ENCODE measurements around the gene TEKTIP1. TPM values are rescaled to one million over a fixed set of nuclear protein-coding genes. Genes with fewer than 3 reads are reported as not detected.

TEKTIP1 gene
- total and polyA plus RNA-seq, 10 of the 15 experiments (the other 5 are each of a cell fraction or from before 2014, with no cell fraction given), result 0.18 to 2.6 (median 0.60) TPM; not detected in 5

DNA sequence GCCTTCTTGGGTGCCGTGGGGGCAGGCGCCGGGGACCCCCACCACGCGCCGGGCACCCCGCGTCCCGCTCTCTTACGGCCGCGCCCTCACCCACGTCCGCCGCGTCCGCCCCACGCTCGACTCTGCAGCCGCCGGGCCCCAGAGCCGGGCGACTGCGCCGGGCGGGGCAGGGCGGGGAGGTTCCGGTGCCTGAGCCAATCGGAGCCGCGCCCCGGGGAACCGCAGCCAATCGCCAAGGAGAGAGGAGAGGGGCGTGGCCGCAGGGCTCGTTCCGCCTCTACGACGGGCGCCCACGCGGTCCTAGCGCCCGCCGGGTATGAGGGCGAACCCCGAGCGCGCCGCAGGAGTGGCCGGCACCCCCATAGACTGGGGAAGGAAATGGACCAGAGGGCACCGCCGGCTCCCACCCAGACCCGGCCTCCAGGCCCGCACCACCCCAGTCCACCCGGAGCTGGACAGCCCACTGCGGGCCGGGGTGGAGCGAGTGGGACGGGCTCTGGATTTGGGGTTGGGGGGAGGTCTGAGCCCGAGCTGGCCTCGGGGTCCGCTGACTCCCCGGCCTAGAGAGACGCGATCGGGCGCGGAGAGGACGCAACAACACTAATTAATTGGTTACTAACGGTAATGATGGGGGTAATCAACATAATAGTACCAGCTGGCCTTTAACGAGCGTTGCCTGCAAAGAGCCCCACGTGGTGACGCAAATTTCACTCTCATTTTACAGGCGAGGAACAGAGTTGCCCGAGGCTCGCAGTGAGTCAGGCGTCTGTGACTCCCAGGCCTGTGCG is 18.7 kb downstream of the TEKTIP1 start, which contains the start of gene MFSD12 (continued):
- peak; percentile 53; the same call in 1 of the 2 replicates for TF ChIP-seq GATAD2B (conservative IDR thresholded peaks at IDR 0.05; ENCODE audit: low read depth)
- no peak for TF ChIP-seq SMAD5 (IDR thresholded peaks at IDR 0.05; ENCODE audit: low read depth)
- no peak for TF ChIP-seq NFYA (IDR thresholded peaks at IDR 0.05; ENCODE audit: borderline replicate concordance, low read depth, low read length)
- TF ChIP-seq TCF3 (IDR thresholded peaks at IDR 0.05; ENCODE audit: borderline replicate concordance, insufficient read depth, low read depth, low read length), result no peak
- TF ChIP-seq, protein P1, sequence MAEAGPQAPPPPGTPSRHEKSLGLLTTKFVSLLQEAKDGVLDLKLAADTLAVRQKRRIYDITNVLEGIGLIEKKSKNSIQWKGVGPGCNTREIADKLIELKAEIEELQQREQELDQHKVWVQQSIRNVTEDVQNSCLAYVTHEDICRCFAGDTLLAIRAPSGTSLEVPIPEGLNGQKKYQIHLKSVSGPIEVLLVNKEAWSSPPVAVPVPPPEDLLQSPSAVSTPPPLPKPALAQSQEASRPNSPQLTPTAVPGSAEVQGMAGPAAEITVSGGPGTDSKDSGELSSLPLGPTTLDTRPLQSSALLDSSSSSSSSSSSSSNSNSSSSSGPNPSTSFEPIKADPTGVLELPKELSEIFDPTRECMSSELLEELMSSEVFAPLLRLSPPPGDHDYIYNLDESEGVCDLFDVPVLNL (IDR thresholded peaks at IDR 0.05; ENCODE audit: low read depth, low read length), result no peak
- TF ChIP-seq SIN3A (IDR thresholded peaks at IDR 0.05; ENCODE audit: low read depth, low read length), result 0 out of 2 replicates have a peak, but pooled peaks have one; percentile 41
- peak; percentile 45; the same call in 1 of the 2 replicates for TF ChIP-seq DPF2 (IDR thresholded peaks at IDR 0.05)
- TF ChIP-seq, protein P2, sequence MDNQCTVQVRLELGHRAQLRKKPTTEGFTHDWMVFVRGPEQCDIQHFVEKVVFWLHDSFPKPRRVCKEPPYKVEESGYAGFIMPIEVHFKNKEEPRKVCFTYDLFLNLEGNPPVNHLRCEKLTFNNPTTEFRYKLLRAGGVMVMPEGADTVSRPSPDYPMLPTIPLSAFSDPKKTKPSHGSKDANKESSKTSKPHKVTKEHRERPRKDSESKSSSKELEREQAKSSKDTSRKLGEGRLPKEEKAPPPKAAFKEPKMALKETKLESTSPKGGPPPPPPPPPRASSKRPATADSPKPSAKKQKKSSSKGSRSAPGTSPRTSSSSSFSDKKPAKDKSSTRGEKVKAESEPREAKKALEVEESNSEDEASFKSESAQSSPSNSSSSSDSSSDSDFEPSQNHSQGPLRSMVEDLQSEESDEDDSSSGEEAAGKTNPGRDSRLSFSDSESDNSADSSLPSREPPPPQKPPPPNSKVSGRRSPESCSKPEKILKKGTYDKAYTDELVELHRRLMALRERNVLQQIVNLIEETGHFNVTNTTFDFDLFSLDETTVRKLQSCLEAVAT (IDR thresholded peaks at IDR 0.05), result peak; percentile 53; the same call in 1 of the 2 replicates
- TF ChIP-seq MEF2B (IDR thresholded peaks at IDR 0.05; ENCODE audit: partially characterized antibody, poor library complexity, severe bottlenecking), result no peak
- TF ChIP-seq, protein P3, sequence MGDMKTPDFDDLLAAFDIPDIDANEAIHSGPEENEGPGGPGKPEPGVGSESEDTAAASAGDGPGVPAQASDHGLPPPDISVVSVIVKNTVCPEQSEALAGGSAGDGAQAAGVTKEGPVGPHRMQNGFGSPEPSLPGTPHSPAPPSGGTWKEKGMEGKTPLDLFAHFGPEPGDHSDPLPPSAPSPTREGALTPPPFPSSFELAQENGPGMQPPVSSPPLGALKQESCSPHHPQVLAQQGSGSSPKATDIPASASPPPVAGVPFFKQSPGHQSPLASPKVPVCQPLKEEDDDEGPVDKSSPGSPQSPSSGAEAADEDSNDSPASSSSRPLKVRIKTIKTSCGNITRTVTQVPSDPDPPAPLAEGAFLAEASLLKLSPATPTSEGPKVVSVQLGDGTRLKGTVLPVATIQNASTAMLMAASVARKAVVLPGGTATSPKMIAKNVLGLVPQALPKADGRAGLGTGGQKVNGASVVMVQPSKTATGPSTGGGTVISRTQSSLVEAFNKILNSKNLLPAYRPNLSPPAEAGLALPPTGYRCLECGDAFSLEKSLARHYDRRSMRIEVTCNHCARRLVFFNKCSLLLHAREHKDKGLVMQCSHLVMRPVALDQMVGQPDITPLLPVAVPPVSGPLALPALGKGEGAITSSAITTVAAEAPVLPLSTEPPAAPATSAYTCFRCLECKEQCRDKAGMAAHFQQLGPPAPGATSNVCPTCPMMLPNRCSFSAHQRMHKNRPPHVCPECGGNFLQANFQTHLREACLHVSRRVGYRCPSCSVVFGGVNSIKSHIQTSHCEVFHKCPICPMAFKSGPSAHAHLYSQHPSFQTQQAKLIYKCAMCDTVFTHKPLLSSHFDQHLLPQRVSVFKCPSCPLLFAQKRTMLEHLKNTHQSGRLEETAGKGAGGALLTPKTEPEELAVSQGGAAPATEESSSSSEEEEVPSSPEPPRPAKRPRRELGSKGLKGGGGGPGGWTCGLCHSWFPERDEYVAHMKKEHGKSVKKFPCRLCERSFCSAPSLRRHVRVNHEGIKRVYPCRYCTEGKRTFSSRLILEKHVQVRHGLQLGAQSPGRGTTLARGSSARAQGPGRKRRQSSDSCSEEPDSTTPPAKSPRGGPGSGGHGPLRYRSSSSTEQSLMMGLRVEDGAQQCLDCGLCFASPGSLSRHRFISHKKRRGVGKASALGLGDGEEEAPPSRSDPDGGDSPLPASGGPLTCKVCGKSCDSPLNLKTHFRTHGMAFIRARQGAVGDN (IDR thresholded peaks at IDR 0.05), result peak; percentile 84
- TF ChIP-seq, protein P4, sequence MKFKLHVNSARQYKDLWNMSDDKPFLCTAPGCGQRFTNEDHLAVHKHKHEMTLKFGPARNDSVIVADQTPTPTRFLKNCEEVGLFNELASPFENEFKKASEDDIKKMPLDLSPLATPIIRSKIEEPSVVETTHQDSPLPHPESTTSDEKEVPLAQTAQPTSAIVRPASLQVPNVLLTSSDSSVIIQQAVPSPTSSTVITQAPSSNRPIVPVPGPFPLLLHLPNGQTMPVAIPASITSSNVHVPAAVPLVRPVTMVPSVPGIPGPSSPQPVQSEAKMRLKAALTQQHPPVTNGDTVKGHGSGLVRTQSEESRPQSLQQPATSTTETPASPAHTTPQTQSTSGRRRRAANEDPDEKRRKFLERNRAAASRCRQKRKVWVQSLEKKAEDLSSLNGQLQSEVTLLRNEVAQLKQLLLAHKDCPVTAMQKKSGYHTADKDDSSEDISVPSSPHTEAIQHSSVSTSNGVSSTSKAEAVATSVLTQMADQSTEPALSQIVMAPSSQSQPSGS (IDR thresholded peaks at IDR 0.05; ENCODE audit: low read length), result no peak
- no peak for TF ChIP-seq EP300 (IDR thresholded peaks at IDR 0.05; ENCODE audit: borderline replicate concordance in 1 of 2, control insufficient read depth in 1 of 2, low read depth in 2 of 2, low read length in 2 of 2)
- TF ChIP-seq TCF12 (IDR thresholded peaks at IDR 0.05; ENCODE audit: low read depth, low read length), result 0 out of 2 replicates have a peak, but pooled peaks have one; percentile 30
- TF ChIP-seq IRF4 (IDR thresholded peaks at IDR 0.05; ENCODE audit: low read depth, low read length), result no peak
- no peak for TF ChIP-seq PAX8 (IDR thresholded peaks at IDR 0.05)
- no peak for TF ChIP-seq BACH1 (IDR thresholded peaks at IDR 0.05; ENCODE audit: borderline replicate concordance)
- TF ChIP-seq HDAC2 (IDR thresholded peaks at IDR 0.05), result no peak
- TF ChIP-seq PAX5 (IDR thresholded peaks at IDR 0.05; ENCODE audit: borderline replicate concordance, low read depth, low read length), result peak; percentile 45; the same call in 1 of the 2 replicates
- peak; percentile 81 for TF ChIP-seq CREB1 (IDR thresholded peaks at IDR 0.05; ENCODE audit: low read depth)
- TF ChIP-seq SUPT20H (IDR thresholded peaks at IDR 0.05; ENCODE audit: borderline replicate concordance, control insufficient read depth, low read depth, low read length), result no peak
- TF ChIP-seq, protein P5, sequence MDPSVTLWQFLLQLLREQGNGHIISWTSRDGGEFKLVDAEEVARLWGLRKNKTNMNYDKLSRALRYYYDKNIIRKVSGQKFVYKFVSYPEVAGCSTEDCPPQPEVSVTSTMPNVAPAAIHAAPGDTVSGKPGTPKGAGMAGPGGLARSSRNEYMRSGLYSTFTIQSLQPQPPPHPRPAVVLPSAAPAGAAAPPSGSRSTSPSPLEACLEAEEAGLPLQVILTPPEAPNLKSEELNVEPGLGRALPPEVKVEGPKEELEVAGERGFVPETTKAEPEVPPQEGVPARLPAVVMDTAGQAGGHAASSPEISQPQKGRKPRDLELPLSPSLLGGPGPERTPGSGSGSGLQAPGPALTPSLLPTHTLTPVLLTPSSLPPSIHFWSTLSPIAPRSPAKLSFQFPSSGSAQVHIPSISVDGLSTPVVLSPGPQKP (IDR thresholded peaks at IDR 0.05; ENCODE audit: low read depth, low read length), result peak; percentile 79
